Measurements from ENCODE around the gene CRBN. TPM values are rescaled to one million over a fixed set of nuclear protein-coding genes. Genes with fewer than 3 reads are reported as not detected.

The CRBN gene
- total and polyA plus RNA-seq, 9 of the 15 experiments (the other 6 are each of a cell fraction or from before 2014, with no cell fraction given) = 40.8 to 331 (median 57.4) TPM

DNA sequence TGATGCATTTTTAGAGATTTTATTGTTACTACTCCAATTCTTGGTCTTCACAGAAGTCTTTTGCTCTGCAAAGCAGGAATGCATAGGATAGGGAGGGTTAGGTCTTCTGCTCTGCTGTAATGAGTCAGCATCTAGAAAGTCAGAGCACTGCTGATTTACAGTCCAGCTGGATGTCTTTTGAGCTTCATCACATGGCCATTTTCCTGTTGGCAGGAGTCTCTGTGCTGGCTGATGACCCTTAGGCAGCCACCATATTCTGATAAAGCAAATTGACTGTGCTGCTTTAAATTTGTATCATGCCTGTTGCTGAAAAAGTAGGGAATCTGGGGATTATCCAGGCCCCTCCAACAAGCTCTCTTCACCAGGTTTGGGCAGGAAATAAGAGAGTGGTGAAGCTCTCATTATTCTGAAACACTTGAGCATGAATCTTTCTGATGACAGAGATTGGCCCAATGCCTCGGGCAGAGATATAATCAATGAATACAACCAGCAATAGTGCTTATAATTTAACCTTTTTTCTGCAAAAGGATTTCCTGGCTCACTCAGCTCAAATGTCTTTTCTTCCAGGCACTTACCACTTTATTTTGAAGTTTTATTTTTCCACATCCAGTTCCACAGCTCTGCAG is 9.7 kb upstream of the CRBN start (continued):
- no peak for TF ChIP-seq ID3 (CRISPR knock-in tag; IDR thresholded peaks at IDR 0.05)
- TF ChIP-seq ID3 (tag; IDR thresholded peaks at IDR 0.05) = no peak
- no peak for TF ChIP-seq FOXA3 (CRISPR knock-in tag; conservative IDR thresholded peaks at IDR 0.05 in 1 of 2, IDR thresholded peaks at IDR 0.05 in 1 of 2)
- TF ChIP-seq, protein P1, sequence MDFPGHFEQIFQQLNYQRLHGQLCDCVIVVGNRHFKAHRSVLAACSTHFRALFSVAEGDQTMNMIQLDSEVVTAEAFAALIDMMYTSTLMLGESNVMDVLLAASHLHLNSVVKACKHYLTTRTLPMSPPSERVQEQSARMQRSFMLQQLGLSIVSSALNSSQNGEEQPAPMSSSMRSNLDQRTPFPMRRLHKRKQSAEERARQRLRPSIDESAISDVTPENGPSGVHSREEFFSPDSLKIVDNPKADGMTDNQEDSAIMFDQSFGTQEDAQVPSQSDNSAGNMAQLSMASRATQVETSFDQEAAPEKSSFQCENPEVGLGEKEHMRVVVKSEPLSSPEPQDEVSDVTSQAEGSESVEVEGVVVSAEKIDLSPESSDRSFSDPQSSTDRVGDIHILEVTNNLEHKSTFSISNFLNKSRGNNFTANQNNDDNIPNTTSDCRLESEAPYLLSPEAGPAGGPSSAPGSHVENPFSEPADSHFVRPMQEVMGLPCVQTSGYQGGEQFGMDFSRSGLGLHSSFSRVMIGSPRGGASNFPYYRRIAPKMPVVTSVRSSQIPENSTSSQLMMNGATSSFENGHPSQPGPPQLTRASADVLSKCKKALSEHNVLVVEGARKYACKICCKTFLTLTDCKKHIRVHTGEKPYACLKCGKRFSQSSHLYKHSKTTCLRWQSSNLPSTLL (IDR thresholded peaks at IDR 0.05) = no peak
- TF ChIP-seq CREB5 (CRISPR knock-in tag; IDR thresholded peaks at IDR 0.05) = no peak
- peak; percentile 39; the same call in 1 of the 2 replicates for TF ChIP-seq SMAD4 (CRISPR knock-in tag; conservative IDR thresholded peaks at IDR 0.05)
- TF ChIP-seq NFXL1 (CRISPR knock-in tag; IDR thresholded peaks at IDR 0.05) = no peak
- TF ChIP-seq, protein P2, sequence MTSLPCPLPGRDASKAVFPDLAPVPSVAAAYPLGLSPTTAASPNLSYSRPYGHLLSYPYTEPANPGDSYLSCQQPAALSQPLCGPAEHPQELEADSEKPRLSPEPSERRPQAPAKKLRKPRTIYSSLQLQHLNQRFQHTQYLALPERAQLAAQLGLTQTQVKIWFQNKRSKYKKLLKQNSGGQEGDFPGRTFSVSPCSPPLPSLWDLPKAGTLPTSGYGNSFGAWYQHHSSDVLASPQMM (CRISPR knock-in tag; IDR thresholded peaks at IDR 0.05) = no peak
- TF ChIP-seq MAFK (IDR thresholded peaks at IDR 0.05; ENCODE audit: low read length) = peak; percentile 86
- no peak for TF ChIP-seq SIN3B (IDR thresholded peaks at IDR 0.05; ENCODE audit: low read depth)
- TF ChIP-seq RBM34 (IDR thresholded peaks at IDR 0.05; ENCODE audit: borderline replicate concordance, insufficient read depth, low read length) = no peak
- no peak; the same call in 1 of the 2 replicates for TF ChIP-seq ZNF354B (CRISPR knock-in tag; IDR thresholded peaks at IDR 0.05)
- no peak for TF ChIP-seq PPARD (CRISPR knock-in tag; IDR thresholded peaks at IDR 0.05)
- no peak for TF ChIP-seq ZNF133 (CRISPR knock-in tag; IDR thresholded peaks at IDR 0.05)
- TF ChIP-seq RFX5 (IDR thresholded peaks at IDR 0.05; ENCODE audit: low read depth, low read length) = no peak
- TF ChIP-seq HNRNPH1 (optimal IDR thresholded peaks at IDR 0.05; ENCODE audit: low read depth, low read length) = no peak
- no peak for TF ChIP-seq SIX5 (IDR thresholded peaks at IDR 0.05; ENCODE audit: borderline replicate concordance in 1 of 2, insufficient read depth in 1 of 2, low read depth in 1 of 2, low read length in 2 of 2)
- no peak for TF ChIP-seq ETV5 (CRISPR knock-in tag; IDR thresholded peaks at IDR 0.05; ENCODE audit: low read depth)
- TF ChIP-seq RHOXF2B (CRISPR knock-in tag; conservative IDR thresholded peaks at IDR 0.05) = no peak
- TF ChIP-seq ESRRB (CRISPR knock-in tag; IDR thresholded peaks at IDR 0.05; ENCODE audit: borderline replicate concordance) = no peak
- no peak for TF ChIP-seq ATF1 (CRISPR knock-in tag; IDR thresholded peaks at IDR 0.05)
- TF ChIP-seq ATF1 (tag; IDR thresholded peaks at IDR 0.05) = peak; percentile 32; the same call in 1 of the 2 replicates
- no peak for TF ChIP-seq LARP7 (IDR thresholded peaks at IDR 0.05)
- peak; percentile 70 for TF ChIP-seq FOSL1 (tag; conservative IDR thresholded peaks at IDR 0.05)
- no peak for TF ChIP-seq HINFP (tag; conservative IDR thresholded peaks at IDR 0.05; ENCODE audit: low read depth)

Data from K562 (cell line).